ENCODE data around the gene SENP1.
A peak's percentile ranks its signal among the peaks of the same experiment; 100 is the strongest.

Gene SENP1

DNA sequence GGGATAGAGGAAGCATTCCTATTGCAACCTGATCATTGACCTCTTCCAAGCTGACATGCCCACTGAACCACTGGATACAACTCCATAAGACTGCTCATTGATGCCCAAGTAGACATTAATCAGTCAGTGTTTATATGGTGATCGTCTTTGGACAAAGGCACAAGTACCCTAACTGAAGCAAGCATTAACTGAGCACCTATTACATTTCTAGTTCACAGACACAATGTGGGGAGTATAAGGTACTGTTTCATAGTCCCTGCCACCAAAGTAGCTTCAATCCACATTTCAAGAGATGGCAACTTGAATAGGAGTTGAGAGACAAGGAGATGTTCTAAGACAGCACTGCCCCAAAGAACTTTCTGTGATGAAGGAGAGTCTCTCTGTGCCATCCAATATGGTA, 90.8 kb downstream of the SENP1 start:
- DNase-seq: no peak

DNA sequence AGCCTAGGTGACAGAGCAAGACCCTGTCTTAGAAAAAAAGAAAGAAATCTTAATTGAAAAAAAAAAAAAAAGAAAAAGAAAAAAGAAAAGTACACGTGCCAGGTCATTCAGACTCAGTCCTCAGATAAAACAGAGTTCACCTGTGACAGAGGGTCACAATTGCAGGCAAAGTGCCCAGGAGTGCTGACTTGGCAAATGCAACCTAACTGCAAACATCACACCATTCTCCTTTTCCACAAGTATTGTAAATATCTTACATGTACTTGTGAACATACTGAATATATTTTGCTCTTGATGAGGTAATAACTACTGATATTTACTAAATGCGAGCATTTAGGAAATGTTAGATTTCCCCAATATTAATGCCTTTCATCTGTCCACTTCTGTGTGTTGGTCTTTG, 92.6 kb downstream of the SENP1 start:
- no peak for DNase-seq

DNA sequence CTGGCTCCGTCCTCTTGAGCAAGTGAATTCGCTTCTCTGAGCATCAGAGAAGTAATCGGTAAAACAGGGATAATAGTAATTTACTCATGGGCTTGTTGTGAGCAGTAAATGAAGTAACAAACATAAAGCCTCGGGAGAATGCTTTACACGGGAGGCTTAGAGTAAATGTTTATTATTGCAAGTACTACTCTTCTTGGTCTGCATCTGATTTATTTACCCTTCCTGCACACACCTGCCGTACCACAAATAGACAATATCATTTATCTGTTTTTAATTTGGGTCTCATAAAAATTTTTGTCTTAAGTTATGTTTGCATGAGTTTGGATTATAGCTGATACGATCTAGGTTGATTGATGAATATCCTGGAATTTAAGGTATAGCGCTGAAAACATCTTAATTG, 93.8 kb downstream of the SENP1 start:
- DNase-seq: no peak

DNA sequence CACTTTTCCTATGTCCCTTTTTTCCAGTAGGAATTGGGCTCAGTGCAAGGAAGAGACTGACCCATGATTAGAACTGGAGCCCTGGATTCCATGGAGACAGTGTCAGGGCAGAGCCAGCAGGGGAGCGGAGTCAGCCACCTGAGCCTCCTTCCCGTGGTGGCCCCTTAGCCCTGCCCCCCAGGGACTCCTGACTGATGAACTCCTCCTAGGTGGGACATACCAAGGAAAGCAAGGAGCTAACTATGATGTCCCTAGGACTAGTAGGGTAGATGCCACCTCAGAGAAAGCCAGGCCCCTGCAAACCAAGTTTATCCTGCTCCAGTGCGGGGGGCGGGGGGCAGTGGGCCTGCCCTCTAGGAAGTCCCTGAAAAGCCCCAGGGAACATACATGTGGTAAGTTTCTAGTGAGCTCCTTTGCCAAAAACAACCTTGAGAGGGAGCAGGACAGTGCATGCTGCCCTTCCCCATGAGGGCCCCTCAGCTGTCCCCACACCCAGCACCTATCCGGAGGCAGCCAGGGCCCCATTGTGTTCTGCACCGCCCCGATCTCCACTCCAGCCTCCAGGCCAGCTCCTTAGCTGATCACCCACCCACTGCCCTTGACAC, 95.4 kb downstream of the SENP1 start:
- no peak for DNase-seq

DNA sequence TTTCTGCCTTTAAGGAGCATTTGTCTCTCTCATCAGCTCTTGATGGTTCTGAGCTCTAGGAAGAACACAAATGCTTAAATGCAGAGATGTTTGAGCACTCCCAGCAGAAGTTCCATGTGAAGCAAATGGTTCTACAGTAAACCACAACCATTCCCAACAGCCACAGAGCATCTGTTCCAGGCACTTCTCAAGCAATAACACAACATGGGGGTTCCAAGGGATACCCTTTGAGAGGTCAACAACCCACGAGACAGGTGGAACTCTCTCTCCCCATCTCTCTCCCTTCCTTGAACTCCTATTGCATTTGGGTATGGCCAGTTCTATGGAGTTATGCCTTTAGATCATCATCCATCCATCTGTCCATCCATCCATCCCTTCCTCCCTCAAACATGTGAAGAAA, 96.4 kb downstream of the SENP1 start:
- DNase-seq: no peak

DNA sequence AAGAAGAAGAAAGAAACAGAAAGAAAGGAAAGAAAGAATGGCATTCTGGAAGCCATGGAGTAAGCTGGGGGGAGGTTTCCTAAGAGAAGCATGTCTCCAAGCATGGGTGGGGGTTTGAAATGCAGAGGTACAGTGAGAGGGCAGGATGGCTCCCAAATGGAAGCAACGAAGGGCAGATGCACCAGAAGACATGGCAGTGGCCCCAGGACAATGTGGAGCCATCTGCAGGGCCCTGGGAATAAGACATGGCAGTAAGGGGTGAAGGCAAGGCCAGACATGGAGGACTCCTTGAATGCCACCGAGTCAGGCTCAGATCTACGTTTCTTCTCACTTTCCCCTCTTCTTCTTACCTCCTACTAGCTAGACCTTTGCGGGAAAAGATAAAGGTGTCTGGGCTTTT, 96.9 kb downstream of the SENP1 start:
- no peak for DNase-seq

DNA sequence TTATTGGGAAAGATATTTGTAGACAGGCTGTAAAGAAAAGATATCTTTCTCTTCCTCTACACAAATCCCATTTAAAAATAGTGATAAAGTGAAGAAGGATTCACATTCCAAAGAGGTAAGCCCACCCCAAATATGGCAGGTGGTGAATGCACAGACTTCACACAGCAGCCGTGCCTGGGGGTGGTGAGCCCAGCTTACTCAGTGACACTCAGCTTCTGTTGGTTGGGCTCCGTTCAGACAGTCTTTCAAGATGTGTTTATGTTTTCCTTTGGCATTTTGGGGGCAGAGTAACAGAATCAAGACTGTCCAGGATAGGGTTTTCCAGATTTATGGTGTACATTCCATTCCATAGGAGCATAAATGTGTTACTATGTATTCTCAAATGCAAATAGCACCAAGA, 97.5 kb downstream of the SENP1 start:
- no peak for DNase-seq

DNA sequence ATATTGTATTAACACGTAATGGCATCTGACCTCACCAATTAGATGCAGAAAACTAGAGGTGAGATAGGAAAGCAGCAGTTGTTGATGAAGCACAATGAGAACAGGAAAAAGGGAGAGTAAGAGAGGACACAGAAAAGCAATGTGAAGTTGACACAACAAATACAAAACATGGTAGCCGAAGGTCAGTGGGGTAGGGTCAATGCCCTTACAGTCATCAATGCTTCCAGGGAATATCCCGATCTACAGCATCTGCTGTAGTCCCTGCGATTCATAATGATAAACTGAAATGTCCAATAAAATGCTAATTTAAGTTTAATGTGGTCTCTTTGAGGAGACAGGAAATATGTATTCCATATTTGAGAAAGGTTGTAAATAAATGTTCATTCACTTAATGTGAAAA, 98.7 kb downstream of the SENP1 start:
- DNase-seq: no peak

DNA sequence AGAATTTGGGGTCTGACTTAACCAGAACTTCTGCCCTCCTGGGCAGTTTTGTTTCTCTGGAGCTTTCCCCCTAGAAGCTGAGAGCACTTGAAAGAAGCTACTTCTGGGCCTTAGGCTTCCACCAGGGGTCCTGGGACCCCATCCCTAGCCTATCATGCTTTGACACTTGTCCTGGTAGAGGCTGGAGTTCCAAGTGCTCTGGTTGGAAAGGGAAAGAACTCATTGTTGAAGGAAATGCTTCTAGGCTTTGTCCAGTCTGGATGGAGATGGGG, 100.2 kb downstream of the SENP1 start:
- DNase-seq: no peak

DNA sequence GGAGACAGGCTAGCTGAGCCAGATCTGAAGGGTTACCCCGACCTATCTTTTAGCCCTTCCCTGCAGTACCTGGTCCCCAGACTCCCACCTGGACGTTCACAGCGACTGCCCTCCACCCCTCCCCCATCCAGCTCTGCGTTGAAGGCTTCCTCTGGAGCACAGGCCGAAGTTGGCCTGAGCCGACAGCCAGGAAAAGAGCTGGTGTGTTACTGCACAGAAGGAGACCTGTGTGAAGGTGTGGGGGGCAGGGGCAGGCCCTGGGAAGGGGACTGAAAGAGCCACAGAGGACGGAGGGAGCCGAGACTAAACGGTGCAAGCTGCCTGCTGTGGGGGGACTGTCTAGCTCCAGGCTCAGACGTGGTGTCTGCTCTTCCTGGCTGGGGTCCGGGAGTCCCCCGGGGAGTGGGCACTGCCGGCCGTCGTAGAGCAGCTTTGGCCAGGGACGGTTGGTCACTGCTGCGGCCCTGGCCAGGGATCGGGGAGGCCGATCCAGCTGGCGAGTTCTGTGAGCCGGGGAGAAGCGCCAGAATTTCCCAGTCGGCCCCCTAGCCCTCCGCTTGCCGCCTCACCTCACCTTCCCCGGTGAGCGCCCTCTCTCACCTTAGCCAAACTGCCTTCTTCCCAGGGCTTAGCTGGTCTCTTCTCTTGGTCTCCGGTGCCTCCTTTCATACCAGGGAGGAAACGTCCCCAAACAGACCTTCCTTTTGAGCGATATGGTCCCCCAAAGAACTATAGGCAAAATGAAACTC, 100.7 kb downstream of the SENP1 start:
- no peak for DNase-seq

DNA sequence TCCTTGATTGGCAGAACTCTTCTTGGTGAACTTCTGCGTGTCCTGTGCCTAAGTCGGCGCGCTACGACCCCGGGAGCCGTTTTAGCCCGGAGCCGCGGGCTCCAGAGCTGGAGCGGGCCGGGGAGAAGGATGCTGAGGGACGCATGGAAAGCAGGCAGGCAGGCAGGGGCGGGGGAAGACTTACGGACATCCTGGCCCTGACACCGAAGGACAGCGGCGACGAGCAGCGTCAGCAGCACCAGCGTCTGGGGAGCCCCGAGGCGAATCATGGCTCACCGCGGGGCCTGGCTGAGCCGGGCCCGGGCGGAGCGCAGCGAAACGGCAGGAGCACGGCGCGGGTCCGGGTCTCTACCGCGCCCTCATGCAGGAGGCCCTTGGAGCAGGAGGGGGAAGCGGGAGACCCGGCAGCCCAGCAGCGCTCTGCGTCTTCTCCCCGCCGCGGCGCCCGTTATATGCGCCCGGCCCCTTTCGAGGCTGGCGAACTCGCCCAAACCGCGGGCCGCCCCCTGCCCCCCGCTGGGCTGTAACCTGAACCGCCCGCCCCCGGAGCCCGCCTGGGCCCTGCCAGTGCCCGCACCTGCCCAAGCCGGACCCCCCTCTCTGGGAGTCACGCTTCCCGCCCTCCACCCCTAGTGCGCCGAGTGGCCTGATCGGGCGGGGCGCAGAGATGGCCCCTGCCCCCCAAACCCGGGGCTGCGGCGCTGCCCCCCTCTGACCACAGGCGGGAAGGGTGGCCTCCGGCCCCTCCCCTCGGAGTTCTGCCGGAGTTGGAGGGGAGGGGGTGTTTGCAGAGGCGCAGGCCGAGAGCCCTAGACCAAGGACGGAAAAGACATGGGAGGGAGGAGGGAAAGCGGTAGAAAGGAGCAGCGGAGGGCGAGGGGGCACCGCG, 101.6 kb downstream of the SENP1 start, which contains the start of gene COL2A1:
Gene COL2A1, minus strand, starts transcription at position 424 of the 889 bp plus-strand sequence. Its CDS starts 155 bp downstream, at position 269.
- DNase-seq: peak; percentile 73

DNA sequence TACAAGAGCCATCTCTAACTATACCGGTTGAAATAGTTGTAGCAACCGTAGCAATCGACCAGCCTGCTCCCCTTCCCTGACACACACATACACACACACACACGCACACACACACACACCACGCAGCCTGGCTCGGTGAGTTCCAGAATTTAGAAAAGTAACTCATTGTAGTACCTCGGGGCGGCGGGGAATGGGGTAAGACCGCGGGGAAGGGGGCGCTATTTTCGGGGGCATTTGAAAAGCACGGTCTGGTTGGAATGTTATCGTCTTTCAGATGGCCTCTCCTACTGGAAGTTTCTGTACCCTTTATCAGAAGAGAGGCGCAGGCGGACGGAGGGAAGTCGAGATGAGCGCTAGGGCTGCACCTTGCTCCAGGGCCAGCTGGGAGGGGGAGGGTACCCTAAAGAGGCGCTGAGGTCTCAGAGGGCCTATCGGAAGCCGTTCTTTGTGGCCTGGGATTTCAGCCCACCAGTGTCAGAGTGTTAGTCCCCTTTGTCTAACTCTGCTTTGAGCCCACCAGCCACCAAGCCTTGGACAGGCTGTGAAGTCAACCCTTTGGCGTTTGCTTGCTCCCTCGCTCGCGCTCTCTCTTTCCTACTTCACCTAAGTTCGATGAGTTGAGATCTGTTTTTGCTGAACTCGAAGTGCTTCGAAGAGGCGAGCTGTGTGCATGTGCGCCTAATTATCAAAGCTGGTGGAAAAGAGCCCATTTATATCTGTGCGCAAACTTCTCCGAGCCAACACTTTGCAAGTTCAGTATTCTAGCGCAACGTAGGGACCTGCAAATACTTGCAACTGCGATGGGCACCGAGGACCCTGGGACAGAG, 102.4 kb downstream of the SENP1 start:
- peak; percentile 28 for DNase-seq

DNA sequence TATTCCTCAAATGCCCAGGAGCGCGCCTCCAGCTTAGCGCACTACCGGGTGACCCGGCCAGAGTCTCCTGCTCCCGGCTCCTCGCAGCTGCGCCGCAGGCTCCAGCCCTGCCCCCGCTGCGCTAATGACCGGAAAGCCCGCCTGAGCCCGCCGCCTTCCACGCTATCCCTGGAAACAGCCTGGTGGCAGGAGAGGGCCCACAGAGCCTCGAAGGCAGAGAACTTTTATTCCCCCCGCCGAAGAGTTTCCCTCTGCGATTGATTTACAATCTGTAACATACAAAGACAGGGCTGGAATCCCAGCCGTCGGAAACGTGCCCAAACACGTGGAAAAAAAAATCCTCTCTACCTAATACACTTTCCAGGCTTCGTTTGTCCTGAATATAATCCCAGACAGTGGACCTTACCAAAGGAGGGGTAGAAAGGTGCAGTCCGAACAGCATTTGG, 103.1 kb downstream of the SENP1 start:
- peak; percentile 47 for DNase-seq

DNA sequence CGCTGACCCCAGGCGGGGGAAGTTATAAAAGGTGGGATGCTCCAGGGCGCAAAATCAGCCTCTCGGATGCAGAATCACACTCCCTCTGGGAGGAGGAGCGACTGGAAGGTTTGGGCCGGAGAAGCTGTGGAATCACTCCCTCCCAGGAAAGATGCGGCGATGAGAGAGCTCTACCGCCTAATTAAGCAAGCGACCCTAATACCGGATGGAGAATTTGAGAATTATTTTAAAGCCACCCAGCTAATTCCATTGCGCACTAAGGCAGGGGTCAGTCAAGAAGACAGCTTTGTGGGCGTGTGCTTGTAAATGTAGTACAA, 103.5 kb downstream of the SENP1 start:
- no peak for DNase-seq

DNA sequence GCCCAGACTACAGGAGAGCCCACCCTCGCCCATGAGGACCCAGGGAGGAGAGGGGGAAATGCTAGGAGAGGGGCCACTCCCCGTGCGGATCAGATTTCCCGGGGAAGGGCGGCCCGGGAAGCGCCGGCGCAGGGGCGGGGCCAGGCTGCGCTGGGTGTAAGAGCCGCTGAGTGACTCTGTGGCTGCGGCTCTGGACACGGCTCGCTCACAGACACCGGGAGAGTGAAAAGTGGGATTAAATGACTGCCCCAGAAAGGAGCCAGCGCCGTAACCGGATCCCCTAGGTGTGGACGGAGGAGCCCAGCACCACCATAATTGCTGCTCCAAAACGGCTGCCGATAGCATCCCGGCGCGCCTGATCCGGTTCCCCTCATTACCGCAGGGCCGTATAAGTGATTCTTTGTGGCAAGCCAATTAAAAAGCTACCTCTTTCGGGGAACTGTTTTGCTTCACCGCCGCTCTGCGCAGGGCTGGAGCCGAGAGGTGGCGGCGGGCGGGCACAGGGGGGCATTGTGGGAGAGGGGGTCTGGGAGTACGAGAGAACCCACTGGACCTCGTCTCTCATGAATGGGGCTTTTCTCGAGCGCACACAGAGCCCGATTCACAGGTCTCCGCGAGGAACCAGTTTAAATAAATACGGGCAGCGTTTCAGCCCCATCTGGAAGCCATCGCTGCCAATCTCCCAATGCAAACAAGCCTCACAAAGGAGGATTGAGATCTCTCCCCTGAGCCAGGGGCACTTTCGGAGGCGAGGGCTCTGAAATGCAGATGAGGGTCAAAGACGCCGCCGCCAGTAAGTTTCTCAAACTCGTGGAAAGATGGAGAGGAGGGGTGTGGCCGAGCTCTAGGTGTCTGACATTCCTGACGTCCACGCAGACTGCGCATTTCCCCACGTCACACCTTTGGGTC, 104.1 kb downstream of the SENP1 start:
- DNase-seq: peak; percentile 22

DNA sequence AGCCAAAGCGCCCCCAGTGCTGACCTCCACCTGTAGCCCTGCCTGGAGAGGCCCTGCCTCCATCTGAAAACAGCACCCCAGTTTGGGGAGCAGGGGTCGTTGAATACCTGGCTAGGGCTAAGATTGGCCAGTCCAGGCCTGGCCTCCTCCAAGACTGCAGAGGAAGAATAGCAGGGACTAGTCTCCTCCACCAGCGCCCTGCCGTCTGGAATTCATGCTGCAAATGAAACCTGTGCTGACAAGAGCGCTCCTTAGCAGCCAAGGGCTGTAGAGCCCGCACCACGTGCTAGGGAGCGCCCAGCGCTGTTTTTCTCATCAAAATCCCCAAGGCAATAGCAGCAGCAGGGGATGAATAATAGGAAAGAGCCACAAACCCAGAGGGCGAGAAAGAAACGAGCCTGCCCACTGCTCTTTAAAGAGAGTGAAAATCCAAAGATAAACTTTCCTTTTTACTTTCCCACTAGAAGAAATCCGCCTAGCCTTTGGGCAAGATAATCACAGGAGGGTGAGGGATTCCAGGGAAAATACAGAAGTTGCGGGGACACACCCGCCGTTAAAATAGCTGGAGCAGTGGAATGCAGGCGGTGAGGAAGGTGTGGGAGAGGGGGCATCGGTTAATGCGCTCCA, 104.9 kb downstream of the SENP1 start:
- DNase-seq: no peak

DNA sequence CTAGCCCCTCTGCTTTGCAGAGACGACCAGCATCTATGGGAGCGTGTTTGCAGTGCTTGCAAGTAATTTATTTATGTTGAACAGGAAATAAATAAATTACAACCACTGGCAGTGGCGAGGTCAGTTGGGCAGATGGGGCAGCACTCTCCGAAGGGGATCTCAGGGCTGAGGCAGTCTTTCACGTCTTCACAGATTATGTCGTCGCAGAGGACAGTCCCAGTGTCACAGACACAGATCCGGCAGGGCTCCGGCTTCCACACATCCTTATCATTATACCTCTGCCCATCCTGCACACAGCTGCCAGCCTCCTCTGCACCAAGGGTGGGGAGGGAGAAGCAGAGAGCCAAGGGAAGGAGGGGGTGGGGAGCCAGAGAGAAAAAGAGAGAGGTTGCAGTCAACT, 106.1 kb downstream of the SENP1 start:
- no peak for DNase-seq

DNA sequence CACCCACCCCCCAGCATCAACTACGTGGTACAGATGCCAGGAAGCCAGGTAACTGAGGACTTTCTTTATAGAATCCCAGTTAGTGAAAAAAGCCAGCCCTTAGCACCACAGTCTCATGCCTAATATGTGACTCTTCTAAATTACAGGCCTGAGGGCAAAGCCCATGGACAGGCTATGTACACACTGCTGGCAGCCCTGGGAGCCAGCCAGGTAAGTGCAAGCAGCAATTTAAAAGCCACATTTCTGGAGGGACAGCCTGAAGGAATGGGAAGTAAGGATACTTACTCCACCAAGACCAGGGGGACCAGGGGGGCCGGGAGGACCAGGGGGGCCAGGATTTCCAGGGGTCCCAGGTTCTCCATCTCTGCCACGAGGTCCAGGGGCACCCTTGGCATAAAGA, 108.6 kb downstream of the SENP1 start:
- no peak for DNase-seq

DNA sequence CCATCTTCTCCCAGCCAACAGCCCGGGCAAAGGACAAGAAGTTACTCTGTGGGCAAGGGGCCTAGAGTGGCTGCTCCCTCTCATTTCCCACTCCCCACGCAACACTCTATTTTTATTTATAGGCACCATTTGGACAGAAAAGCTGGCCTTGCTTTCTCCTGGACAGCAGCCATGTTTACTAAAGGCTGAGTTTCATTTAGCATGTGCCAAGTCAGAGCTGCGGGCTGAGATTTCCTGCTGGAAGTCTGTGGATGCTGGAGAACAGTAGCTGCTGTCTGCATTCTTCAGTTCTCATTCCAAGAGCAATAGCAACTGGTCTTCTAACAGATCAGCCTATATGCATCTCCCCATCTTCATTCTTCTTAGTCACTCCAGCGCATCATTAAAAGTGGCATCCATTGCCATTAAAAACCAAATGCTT, 109.9 kb downstream of the SENP1 start:
- DNase-seq: no peak

DNA sequence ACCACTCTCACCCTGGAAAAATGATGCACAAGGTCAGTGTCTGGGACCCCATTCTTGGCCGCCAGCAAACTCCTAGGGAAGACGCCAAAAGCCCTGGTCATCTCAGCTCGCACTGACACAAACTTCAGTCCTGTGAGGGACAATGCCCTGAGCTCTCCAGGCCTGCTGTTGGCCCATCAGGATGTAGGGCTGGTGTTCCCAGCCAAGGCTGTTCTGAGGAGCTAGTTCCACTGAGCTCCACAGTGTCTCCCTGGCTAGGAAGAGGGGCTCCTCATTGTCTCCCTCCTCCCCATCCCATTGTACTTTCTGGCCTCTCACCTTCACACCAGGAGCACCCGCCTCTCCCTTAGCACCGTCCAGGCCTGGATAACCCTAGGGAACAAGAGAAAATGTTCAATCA, 112.4 kb downstream of the SENP1 start:
- no peak for DNase-seq
